Mucosa of stomach (tissue), 1 donor: Measurements from ENCODE around the gene SNIP1.
"Not testable (repeated sequence)": the region's sequence is repeated elsewhere in the genome, so short reads cannot be mapped to it uniquely, and the experiment has no call there.

Experiments used
- H3K27me3 ChIP-seq: one replicate; pipeline ENCODE4 v1.7.0; 2013; ENCODE audit warnings: mild to moderate bottlenecking, low read length; ENCODE audit not compliant: control insufficient read depth, insufficient read depth
- H3K36me3 ChIP-seq: one replicate; pipeline ENCODE4 v1.7.0; 2013; ENCODE audit warnings: low read length; ENCODE audit not compliant: control insufficient read depth, insufficient read depth
- H3K4me1 ChIP-seq: one replicate; pipeline ENCODE4 v1.7.0; 2013; ENCODE audit warnings: mild to moderate bottlenecking, low read length; ENCODE audit not compliant: control insufficient read depth, insufficient read depth
- H3K4me3 ChIP-seq: one replicate; pipeline ENCODE4 v1.7.0; 2013; ENCODE audit warnings: low read length
- H3K9ac ChIP-seq: one replicate; pipeline ENCODE4 v1.7.0; 2013; ENCODE audit warnings: mild to moderate bottlenecking, low read length, moderate library complexity
- H3K9me3 ChIP-seq: one replicate; pipeline ENCODE4 v1.7.0; 2013; ENCODE audit warnings: mild to moderate bottlenecking, low read length, moderate library complexity; ENCODE audit not compliant: control insufficient read depth
- donor health status: Pancreatic carcinoma.

The SNIP1 gene

DNA sequence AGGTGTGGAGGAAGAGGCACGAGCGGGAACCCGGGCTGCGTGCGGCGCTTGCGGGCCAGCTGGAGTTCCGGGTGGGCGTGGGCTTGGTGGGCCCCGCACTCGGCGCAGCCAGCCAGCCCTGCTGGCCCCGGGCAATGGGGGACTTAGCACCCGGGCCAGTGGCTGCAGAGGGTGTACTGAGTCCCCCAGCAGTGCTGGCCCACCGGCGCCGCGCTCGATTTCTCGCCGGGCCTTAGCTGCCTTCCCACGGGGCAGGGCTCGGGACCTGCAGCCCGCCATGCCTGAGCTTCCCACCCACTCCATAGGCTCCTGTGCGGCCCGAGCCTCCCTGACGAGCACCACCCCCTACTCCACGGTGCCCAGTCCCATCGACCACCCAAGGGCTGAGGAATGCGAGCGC, 35.9 kb downstream of the SNIP1 start:
- H3K4me1 ChIP-seq, H3K9me3 ChIP-seq, H3K36me3 ChIP-seq, H3K9ac ChIP-seq, H3K27me3 ChIP-seq, H3K4me3 ChIP-seq: not testable (repeated sequence)

- peaks cover 9% of the 10 kb centered on the region for H3K4me1 ChIP-seq
- H3K9ac ChIP-seq, result no peak overlapping the region
- H3K27me3 ChIP-seq, result no peaks in the 10 kb centered on the region
- no peaks in the 10 kb centered on the region for H3K36me3 ChIP-seq
- H3K4me3 ChIP-seq, result no peak overlapping the region
- no peaks in the 10 kb centered on the region for H3K9me3 ChIP-seq
Observed at GRCh38 chr1:37517569-37517968, 36.5 kb downstream of the SNIP1 start.

- Histone ChIP-seq H3K9me3 (no peaks in the 10 kb centered on the region), H3K4me1 (peaks cover 9% of the 10 kb centered on the region), H3K27me3 (no peaks in the 10 kb centered on the region), H3K36me3 (no peaks in the 10 kb centered on the region), H3K4me3 (peak overlapping the region; percentile 56), H3K9ac (peak overlapping the region; percentile 64)
Observed at GRCh38 chr1:37515185-37516034, 38.7 kb downstream of the SNIP1 start.

DNA sequence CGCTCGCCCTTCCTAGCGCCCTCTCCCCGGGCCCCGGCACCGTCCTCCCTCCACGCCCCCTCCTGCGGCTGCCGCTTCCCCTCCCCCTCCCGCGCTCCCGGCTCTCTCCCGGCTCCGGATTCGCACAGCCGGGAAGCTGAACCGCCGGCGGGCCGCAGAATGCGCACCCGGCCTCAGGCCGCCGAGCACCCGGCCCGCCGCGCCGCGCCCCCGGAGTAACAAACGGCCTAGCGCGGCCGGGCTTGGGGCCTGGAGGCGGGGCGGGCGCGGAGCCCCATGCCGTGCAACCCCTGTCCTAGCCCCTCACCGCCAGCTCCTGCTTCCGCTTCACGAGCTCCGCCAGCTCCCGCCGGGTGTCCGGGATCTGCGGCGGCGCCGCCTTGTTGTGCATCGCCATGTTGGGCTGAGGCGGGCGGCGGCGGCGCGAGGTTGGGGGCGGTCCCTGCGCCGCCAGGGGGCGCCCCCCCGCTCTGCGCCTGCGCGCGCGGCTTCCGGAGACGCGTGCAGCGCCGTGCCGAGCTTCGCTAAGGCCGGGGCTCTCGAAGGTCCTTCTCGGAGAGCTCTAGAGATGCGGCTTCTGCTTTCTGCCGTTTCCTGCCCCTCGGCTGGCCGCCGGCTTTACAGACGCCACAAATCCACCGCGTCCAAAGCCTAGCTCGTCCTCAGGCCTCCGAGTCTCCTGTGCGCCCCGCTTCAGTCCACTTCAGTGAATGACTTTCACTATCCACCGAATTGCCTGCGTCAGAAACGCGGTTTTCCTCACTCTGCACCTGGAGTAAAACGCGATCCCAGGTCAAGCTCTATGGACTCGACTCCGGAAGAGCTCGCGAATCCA, 39.5 kb downstream of the SNIP1 start, which contains the start of gene MEAF6:
TSS of gene MEAF6 (minus strand) at position 417 of the 835 bp plus-strand sequence. CDS start at position 397, 20 bp downstream.
- peak within 1 kb of the TSS; percentile 64 for H3K9ac ChIP-seq
- no peaks in the 10 kb centered on the region for H3K36me3 ChIP-seq
- H3K4me1 ChIP-seq, result peaks cover 9% of the 10 kb centered on the region
- peak within 1 kb of the TSS; percentile 67 for H3K4me3 ChIP-seq
- no peaks in the 10 kb centered on the region for H3K27me3 ChIP-seq
- no peaks in the 10 kb centered on the region for H3K9me3 ChIP-seq

DNA sequence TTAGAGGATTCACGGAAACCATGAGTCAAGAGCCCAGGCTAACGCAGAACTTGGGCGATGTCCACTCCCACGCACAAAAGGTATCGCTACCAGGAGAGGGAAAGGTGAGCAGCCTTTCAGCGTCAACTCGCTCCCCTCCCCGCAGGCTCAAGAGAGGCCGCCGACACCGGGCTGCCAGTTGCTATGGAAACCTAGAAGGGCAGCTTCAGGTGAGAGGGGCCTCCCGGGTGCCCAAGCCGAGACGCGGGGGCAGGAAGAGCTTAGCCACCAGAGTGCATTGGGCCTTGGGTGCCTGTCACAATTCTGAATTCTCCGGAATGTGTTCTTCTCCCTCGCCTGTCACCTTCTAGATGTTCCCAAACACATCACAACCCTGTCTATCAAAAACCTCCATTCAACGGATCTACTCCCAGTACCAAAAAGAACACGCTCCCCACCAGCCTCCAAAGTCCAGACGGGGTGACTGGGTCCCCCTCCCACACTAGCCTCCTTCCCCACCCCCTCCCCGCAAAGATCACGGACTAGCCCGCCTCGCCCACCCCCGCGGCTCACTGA, 40.2 kb downstream of the SNIP1 start:
- peaks cover 9% of the 10 kb centered on the region for H3K4me1 ChIP-seq
- H3K27me3 ChIP-seq, result no peaks in the 10 kb centered on the region
- H3K9ac ChIP-seq, result peak overlapping the region; percentile 64
- H3K9me3 ChIP-seq, result no peaks in the 10 kb centered on the region
- peak overlapping the region; percentile 67 for H3K4me3 ChIP-seq
- no peaks in the 10 kb centered on the region for H3K36me3 ChIP-seq

DNA sequence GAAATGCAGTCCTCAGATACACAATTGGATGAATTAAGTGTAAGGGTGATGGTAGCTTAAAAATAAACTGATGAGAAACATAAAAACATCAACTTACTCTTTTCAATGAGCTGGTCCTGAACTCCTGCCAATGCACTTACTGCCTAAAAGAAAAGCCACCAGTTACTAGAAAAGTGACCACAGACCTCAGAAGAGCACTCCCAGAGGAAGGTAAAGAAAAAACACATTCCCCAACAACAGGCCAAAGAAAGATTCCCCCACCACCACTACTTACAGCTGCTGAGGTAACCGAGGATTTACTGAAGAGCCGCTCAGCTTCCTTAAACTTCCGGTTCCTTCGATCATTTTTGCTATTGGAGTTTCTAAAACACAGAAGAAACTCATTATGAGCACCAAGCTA, 44.9 kb downstream of the SNIP1 start:
- peaks cover 9% of the 10 kb centered on the region for H3K4me1 ChIP-seq
- no peak overlapping the region for H3K4me3 ChIP-seq
- no peak overlapping the region for H3K9ac ChIP-seq
- no peaks in the 10 kb centered on the region for H3K9me3 ChIP-seq
- H3K36me3 ChIP-seq, result no peaks in the 10 kb centered on the region
- no peaks in the 10 kb centered on the region for H3K27me3 ChIP-seq

DNA sequence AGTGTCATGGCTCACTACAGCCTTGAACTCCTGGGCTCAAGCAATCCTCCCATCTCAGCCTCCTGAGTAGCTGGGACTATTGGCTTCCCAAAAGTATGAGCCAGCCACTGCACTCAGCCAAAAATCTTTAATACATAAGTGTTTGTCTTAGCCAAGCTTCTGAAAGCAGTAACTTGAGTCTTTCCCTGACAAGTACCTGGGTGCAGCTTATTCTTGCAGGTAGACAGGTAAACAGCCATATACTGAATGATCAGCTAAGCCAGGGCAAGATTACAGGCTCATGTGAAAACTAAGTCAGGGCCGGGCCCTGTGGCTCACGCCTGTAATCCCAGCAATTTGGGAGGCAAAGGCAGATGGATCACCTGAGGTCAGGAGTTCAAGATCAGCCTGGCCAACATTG, 47.4 kb downstream of the SNIP1 start:
- H3K9ac ChIP-seq, result no peak overlapping the region
- no peak overlapping the region for H3K4me3 ChIP-seq
- H3K9me3 ChIP-seq, result no peaks in the 10 kb centered on the region
- H3K4me1 ChIP-seq, result no peaks in the 10 kb centered on the region
- H3K27me3 ChIP-seq, result no peaks in the 10 kb centered on the region
- no peaks in the 10 kb centered on the region for H3K36me3 ChIP-seq

DNA sequence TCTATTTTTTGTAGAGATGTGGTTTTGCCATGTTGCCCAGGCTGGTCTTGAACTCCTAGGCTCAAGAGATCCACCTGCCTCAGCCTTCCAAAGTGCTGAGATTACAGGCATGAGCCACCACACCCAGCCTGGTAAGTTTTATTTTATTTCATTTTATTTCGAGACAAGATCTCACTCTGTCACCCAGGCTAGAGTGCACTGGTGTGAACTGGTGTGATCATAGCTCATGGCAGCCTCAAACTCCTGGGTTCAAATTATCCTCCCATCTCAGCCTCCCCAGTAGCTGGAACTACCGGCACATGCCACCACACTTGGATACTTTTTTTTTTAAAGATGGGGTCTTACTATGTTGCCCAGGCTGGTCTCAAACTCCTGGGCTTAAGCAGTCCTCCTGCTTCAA, 51.3 kb downstream of the SNIP1 start:
- peaks cover 12% of the 10 kb centered on the region for H3K4me1 ChIP-seq
- not testable (repeated sequence) for H3K9ac ChIP-seq, H3K27me3 ChIP-seq, H3K9me3 ChIP-seq, H3K4me3 ChIP-seq, H3K36me3 ChIP-seq

- H3K4me3 ChIP-seq, result no peak overlapping the region
- no peaks in the 10 kb centered on the region for H3K27me3 ChIP-seq
- H3K36me3 ChIP-seq, result no peaks in the 10 kb centered on the region
- peaks cover 12% of the 10 kb centered on the region for H3K4me1 ChIP-seq
- H3K9ac ChIP-seq, result no peak overlapping the region
- H3K9me3 ChIP-seq, result no peaks in the 10 kb centered on the region
Observed at GRCh38 chr1:37502104-37502503, 52.0 kb downstream of the SNIP1 start.

DNA sequence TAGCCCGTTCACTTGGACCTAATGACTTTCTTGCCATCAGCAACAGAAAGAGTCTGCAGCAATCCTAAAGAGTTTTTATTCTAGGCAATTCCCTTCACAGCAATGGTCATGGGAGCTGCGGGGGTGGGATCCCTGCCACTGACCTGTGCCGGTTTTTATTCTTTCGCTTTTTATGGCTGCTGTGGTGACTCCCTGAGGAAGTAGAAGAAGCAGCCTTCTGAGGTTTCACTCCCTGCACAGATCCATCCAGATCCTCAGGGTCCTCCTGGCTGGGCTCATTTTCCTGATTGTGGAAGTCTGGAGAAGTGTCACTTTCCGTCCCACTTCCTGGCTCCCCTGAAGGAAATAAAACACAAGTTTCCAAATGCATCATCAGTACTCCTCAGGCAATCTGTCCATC, 52.4 kb downstream of the SNIP1 start:
- Histone ChIP-seq H3K4me3 (no peak overlapping the region), H3K27me3 (no peaks in the 10 kb centered on the region), H3K9me3 (no peaks in the 10 kb centered on the region), H3K4me1 (peaks cover 12% of the 10 kb centered on the region), H3K9ac (no peak overlapping the region), H3K36me3 (no peaks in the 10 kb centered on the region)

DNA sequence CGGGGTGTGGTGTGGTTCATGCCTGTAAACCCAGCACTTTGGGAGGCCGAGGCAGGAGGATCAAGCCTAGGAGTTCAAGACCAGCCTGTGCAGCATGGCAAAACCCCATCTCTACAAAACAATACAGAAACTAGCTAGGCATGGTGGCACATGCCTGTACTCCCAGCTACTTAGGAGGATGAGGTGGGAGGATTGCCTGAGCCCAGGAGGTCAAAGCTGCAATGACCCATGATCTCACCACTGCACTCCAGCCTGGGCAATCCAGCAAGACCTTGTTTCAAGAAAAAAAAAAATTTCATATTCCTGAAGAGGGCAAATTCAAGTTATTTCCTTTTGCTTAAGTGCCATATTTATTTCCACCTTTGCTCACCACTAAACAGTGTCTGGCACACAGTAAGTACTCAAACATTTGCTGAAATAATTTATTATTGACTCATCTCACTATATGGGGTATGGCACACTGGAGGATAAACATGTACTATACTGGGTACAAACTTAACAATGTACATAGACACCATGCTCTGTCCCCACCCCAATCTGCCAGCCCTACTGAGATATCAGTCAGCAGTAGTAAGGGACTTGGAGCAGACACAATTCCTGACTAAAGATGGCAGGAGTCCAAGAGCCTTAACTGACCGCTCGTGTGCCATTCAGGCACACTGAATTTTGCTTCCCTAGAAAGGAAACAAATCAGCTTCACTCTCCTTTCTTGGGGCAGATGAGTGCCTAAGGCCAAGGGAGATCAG, 55.0 kb downstream of the SNIP1 start:
- no peaks in the 10 kb centered on the region for H3K27me3 ChIP-seq
- no peak overlapping the region for H3K4me3 ChIP-seq
- H3K4me1 ChIP-seq, result peaks cover 12% of the 10 kb centered on the region
- no peak overlapping the region for H3K9ac ChIP-seq
- no peaks in the 10 kb centered on the region for H3K36me3 ChIP-seq
- H3K9me3 ChIP-seq, result no peaks in the 10 kb centered on the region
